HG02973 (cell line): ENCODE measurements around the gene LRMDA.
A peak's percentile ranks its signal among the peaks of the same experiment; 100 is the strongest.

ENCODE experiments used
- ATAC-seq: cut with Tn5 transposase; IDR thresholded peaks from one replicate; pipeline ENCODE4 v1.9.1; 2021; ENCODE audit warnings: moderate library complexity; ENCODE audit not compliant: unreplicated experiment

Gene LRMDA

GRCh38 chr10:75401569-75402485, 29.6 kb upstream of the LRMDA start, which contains the start of gene ZNF503:
ZNF503 (minus strand) TSS chr10:75401764; CDS start chr10:75401419, 345 bp downstream.
- ATAC-seq, result peak; percentile 58

- ATAC-seq, result no peak
Observed at GRCh38 chr10:75402486-75403143, 28.8 kb upstream of the LRMDA start.

GRCh38 chr10:75403144-75403938, 28.1 kb upstream of the LRMDA start:
- ATAC-seq, result no peak

- no peak for ATAC-seq
Observed at GRCh38 chr10:75403939-75404814, 27.2 kb upstream of the LRMDA start.

DNA sequence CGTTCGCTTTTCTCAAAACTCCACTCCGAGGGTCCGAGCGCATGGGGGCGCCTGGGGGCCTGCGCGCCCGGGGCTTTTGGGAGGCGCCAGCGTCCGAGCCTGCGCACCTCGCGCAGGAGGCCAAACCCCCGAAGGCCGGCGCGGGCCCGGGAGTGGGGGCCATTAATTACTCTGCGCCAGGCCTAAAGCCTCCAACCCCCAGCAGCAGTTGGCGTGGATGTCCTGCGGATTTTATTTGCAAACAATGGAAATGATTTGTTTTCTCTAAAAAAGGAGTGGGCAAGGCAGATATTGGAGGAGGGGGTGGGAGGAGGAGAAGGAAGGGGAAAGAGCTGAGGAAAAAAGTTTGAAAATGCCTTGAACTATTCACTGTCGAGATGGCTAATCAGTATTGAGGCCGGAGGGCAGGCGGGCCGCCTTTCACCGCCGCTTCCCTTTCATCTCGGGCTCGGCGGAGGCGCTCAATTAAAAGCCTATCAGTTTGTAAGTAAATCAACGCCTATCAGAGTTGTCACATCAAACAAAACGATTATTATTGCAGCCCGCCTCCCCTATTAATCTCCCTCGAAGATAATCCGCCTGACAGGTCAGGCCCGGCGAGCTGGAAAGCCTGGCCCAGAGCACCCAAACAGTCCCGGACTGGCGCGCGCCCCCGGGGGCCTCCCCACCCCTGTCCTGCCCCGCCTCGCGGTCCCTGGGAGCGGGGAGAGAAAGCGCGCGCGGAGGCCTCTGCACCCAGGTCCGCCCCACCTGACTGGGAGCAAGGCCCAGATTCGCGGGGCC, 26.4 kb upstream of the LRMDA start:
- ATAC-seq, result no peak

DNA sequence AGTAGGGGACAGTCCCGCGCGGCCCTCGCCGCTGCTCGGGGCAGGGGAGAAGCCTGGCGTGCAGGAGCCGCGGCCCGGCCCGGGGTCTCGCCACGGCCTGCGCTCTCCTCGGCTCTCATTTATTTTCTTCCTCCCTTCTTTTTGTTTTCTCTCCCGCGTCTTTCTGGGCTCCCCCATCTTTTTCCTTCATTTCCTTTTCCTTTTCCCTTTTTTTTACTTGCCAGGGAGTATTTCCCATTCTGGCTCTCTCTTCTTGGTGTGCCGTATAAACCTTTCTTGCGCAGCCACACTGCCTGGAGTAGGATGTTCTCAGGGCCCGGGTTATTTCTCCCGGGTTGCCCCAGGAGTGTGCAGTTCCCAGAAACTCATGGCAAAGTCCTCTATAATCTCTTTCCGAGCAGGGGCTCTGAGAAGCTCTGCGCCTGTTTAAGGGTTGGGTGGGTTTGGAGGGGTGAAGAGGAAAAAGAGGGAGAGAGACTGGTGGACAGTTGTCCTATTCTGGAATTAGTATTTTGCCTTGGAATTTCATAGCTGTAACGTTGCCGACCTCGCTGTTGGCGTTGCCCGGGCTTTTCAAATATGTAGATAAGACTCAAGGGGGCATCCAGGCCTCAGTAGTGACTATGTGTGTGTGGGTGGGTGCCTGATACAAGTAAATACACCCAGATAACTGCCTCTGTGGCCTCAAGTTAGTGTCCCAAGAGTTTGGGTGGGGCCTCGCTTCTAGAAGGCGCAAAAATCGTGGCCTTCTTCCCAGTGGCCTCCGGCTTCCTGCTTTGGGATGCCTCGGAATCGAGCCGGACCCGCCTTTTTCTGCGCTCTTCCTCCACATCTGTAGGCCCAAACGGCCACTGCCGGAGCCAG, 25.6 kb upstream of the LRMDA start:
- ATAC-seq, result no peak

DNA sequence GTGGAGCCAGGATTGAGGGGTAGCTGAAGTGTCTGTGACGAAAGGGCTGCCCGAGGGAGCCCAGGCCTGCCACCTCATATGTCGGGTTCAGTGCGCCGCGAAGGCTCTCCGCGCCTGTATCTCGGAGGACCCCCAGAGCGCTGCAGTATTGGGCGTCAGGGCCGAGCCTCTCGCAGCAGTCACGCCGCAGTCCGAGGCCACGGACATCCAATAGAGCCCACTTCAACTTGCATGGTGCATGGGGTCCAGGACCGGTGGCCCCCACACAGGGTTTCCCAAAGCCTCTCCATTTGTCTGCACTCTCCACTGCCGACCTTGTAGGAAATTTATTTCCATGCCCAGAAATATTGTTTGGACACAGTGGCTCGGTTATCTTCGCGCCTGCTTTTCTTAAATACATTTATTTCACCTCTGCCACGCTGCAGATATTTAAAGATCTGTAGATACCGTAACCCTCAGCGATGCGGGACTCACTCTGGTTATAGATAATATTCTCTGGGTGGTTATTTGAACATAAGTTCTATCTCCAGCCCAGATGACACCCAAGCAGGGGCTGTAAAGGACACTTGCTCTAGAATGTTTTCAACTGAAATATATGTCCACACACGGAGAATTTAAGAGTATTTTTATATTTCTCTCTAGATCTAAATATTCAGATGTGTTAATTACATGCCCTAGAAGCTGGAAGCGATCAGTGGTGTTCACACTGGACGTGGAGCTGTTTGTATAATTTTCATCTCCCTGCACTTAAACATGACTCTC, 24.8 kb upstream of the LRMDA start:
- ATAC-seq, result no peak

DNA sequence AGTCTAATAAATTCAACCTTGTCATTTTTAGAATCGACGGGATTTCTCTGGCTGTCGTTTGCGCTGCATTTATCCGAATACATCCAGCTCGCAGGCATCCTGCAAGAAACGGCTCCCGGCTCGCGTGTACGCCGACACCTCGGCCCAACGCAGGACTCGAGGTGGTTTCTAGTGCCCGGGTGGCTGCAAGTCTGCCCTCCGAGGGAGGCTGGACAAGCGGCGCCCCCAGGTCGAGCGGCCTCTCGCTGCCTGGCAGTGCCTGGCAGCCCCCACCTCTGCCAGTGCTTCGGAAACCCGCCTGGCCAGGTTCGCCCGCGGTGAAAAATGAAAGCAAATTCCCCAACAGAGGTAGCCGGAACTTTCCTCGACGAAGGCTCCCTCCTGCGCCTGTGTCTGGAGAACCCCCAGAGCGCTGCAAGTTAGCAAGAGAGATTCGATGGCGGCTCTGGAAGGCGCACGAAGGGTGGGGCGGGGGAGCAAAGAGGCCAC, 24.2 kb upstream of the LRMDA start:
- ATAC-seq, result no peak

GRCh38 chr10:75407713-75408508, 23.5 kb upstream of the LRMDA start:
- ATAC-seq, result no peak

DNA sequence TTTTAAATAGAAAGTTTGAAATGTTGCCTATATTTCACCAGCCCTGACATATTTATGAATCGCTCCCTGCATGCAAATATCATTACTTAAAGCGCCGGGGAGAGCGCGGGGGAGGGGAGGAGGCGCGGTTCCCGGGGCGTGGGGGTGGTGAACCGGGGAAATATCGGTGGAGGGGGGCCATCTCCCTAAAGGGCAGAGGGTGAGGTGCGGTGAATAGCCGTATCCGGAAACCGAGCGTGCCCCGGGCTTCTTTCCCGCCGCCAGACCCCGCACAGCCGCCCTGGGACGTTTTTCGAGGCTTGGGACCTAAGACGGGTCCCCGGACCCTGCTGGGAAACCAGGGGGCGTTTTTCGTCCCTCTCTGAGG, 22.9 kb upstream of the LRMDA start:
- ATAC-seq, result no peak

DNA sequence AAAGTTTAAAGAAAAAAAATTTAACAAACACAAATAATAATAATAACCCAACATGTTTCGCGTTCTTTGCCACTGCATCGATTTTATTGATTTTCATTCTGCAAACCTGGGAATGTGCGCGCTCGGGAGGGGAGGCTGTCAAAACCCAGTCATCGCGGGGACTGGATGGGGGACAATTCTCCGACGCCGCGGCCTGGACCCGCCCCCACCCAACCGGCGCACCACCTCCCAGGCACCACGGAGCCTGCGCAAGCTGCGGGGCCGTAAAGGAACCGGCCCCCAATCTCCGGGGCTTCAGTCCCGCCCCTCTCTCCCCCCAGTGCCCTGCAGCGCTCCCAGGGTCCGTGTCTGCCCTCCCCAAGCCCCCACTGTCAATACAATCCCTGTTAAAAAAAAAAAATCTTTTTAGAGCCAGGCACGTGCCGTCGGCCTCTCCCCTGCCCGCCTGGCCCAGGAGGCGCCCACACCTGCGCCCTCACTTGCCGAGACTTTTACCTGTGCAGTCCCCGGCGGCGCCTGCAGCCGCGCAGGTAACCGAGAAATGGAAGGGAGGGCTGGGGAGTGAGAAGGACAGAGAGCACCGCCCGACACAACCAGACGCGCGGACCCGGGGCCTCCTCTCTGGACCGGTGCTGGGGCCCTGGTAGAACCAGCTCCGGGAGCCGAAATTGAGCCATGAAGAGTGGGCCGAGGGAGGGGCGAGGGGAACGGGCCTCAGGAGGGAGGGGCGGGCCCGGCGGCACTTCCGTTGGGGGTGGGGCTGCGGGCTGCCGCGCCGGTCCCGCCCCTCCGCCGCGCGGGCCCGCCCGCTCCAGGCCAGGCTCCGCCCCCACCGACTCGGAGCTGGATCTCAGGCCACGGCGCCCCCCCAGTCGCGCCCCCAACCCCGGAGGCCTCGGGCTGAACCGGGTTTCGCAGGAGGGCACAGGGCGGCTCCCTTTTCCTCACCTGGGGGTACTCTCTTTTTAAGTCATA, 22.2 kb upstream of the LRMDA start:
- ATAC-seq, result no peak

- ATAC-seq, result no peak
Observed at GRCh38 chr10:75410132-75411005, 21.1 kb upstream of the LRMDA start.

- no peak for ATAC-seq
Observed at GRCh38 chr10:75414527-75414926, 16.9 kb upstream of the LRMDA start.

- ATAC-seq, result no peak
Observed at GRCh38 chr10:75417522-75417927, 13.9 kb upstream of the LRMDA start.

DNA sequence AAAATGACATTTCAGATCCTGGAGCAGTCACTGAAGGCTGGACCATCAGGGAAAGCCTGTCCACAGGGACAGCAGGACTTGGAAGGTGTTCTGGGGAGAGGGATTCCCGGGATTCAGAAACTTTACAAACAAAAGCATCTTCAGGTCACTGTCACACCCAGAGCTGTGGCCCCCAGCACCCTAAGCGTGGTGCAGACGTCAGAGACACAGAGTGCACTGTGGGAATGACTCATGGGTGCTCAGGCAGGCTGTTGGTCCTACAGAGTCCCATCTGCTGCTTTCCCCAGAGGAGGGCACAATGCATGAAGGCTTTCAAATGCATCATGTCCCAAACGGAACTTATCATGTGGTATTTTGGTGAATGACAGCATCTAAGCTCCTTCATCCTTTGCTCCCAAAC, 13.1 kb upstream of the LRMDA start:
- no peak for ATAC-seq
